Thymus (tissue), 11 donors: ENCODE measurements around the gene PDIA4. TPM values are rescaled to one million over a fixed set of nuclear protein-coding genes. Genes with fewer than 3 reads are reported as not detected.

Experiments used
- DNase-seq, 9 donors: peaks; one replicate each; pipeline ENCODE4 v3.0.0-alpha.2; 2013; ENCODE audit warnings: low spot score in 9 of 9, low read depth in 6 of 9, missing footprints in 1 of 9
- H3K27ac ChIP-seq, 2 donors: one replicate each; pipeline ENCODE4 v1.5.1; 2013; ENCODE audit warnings: control low read depth in 1 of 2, low read depth in 1 of 2, low read length in 1 of 2, mild to moderate bottlenecking in 1 of 2, moderate library complexity in 1 of 2
- H3K27me3 ChIP-seq, 2 donors: one replicate each; pipeline ENCODE4 v1.5.1; 2013; ENCODE audit warnings: low read length in 1 of 2; ENCODE audit not compliant: control insufficient read depth in 2 of 2, insufficient read depth in 1 of 2
- H3K36me3 ChIP-seq, 2 donors: one replicate each; pipeline ENCODE4 v1.5.1; 2013; ENCODE audit warnings: low read length in 1 of 2, mild to moderate bottlenecking in 1 of 2, moderate library complexity in 1 of 2; ENCODE audit not compliant: control insufficient read depth in 2 of 2, insufficient read depth in 2 of 2
- H3K4me1 ChIP-seq, 2 donors: one replicate each; pipeline ENCODE4 v1.5.1; 2013; ENCODE audit warnings: low read length in 2 of 2; ENCODE audit not compliant: control insufficient read depth in 2 of 2, insufficient read depth in 2 of 2
- H3K4me3 ChIP-seq, 2 donors: one replicate each; pipeline ENCODE4 v1.5.1; 2013; ENCODE audit warnings: low read length in 2 of 2, control low read depth in 1 of 2, mild to moderate bottlenecking in 1 of 2
- H3K9me3 ChIP-seq, 2 donors: one replicate each; pipeline ENCODE4 v1.5.1; 2013; ENCODE audit warnings: low read length in 1 of 2, mild to moderate bottlenecking in 1 of 2; ENCODE audit not compliant: control insufficient read depth in 2 of 2, insufficient read depth in 1 of 2
- WGBS: extraction: QIAGEN DNeasy Blood & Tissue Kit; methylation state at CpG from one replicate; pipeline ENCODE4 v1.1.7; 2013; 5-methylcytosine and 5-hydroxymethylcytosine counted together
- polyA plus RNA-seq: library from polyadenylated mRNA; stranded (reverse); fragments of 200-250 nt; gene quantifications from one replicate; pipeline ENCODE4 v1.2.3, GENCODE V29; 2013
- total RNA-seq: library from RNA; stranded (reverse); fragments of 120-200 nt; gene quantifications from one replicate; pipeline ENCODE4 v1.2.4, GENCODE V29; 2013
- donor health status: healthy.

Gene PDIA4
- total and polyA plus RNA-seq, 2 donors: 53.3 to 93.1 TPM

GRCh38 chr7:149003018-149003417 lies 25.3 kb downstream of the PDIA4 start:
- Histone ChIP-seq H3K4me1 (peaks cover 0 to 3% of the 10 kb centered on the region in 2 donors), H3K27me3 (no peaks in the 10 kb centered on the region), H3K36me3 (peaks cover 54 to 62% of the 10 kb centered on the region in 2 donors), H3K4me3 (no peak overlapping the region), H3K27ac (no peak overlapping the region), H3K9me3 (no peaks in the 10 kb centered on the region)
- 93% methylated on average over 11 of the region's 11 CpGs for WGBS
- no peak for DNase-seq

GRCh38 chr7:149002604-149003003 lies 25.7 kb downstream of the PDIA4 start:
- H3K4me1 ChIP-seq: peaks cover 0 to 3% of the 10 kb centered on the region in 2 donors
- H3K4me3 ChIP-seq: no peak overlapping the region
- H3K36me3 ChIP-seq: peaks cover 50 to 57% of the 10 kb centered on the region in 2 donors
- no peak overlapping the region for H3K27ac ChIP-seq
- no peak for DNase-seq
- no peaks in the 10 kb centered on the region for H3K27me3 ChIP-seq
- WGBS: 97% methylated on average over 13 of the region's 13 CpGs
- no peaks in the 10 kb centered on the region for H3K9me3 ChIP-seq

GRCh38 chr7:149001427-149002068 lies 26.8 kb downstream of the PDIA4 start:
- no peaks in the 10 kb centered on the region for H3K27me3 ChIP-seq
- H3K36me3 ChIP-seq: peaks cover 40 to 47% of the 10 kb centered on the region in 2 donors
- WGBS: 88% methylated on average over 11 of the region's 11 CpGs
- H3K4me3 ChIP-seq: no peak overlapping the region
- H3K27ac ChIP-seq: no peak overlapping the region
- H3K9me3 ChIP-seq: no peaks in the 10 kb centered on the region
- peaks cover 0 to 3% of the 10 kb centered on the region in 2 donors for H3K4me1 ChIP-seq
- no peak for DNase-seq

DNA sequence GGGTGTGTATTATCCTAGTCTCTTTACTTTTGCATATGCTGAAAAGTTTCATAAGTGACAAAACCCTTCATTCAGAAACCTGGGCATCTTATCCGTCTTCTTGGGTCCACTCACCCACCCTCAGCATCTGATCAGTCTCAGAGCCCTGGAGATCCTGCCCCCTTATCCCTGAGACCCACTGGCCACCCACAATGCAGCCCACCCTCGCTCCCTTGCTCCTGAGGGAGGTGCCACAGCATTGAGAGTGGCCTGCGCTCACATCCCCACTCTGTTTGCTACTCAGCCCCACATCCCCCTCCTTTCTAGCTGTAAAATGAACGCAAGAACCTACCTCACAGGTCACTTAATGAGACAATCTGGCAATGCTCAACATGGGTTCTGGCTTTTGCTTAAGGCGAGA lies 27.3 kb downstream of the PDIA4 start:
- H3K27ac ChIP-seq: no peak overlapping the region
- H3K27me3 ChIP-seq: no peaks in the 10 kb centered on the region
- no peak for DNase-seq
- H3K36me3 ChIP-seq: peaks cover 34 to 42% of the 10 kb centered on the region in 2 donors
- H3K9me3 ChIP-seq: no peaks in the 10 kb centered on the region
- no peak overlapping the region for H3K4me3 ChIP-seq
- H3K4me1 ChIP-seq: peaks cover 0 to 3% of the 10 kb centered on the region in 2 donors
- WGBS: 97% methylated on average over 5 of the region's 5 CpGs

- H3K36me3 ChIP-seq: peaks cover 24% of the 10 kb centered on the region in 2 donors
- no peak overlapping the region for H3K4me3 ChIP-seq
- 95% methylated on average over 6 of the region's 6 CpGs for WGBS
- no peaks in the 10 kb centered on the region for H3K4me1 ChIP-seq
- H3K9me3 ChIP-seq: no peaks in the 10 kb centered on the region
- DNase-seq: no peak
- no peaks in the 10 kb centered on the region for H3K27me3 ChIP-seq
- no peak overlapping the region for H3K27ac ChIP-seq
Measured at GRCh38 chr7:148999192-148999591, 29.1 kb downstream of the PDIA4 start.

GRCh38 chr7:148997497-148997896 lies 30.8 kb downstream of the PDIA4 start:
- no peaks in the 10 kb centered on the region for H3K27me3 ChIP-seq
- no peaks in the 10 kb centered on the region for H3K4me1 ChIP-seq
- peaks cover 0 to 3% of the 10 kb centered on the region in 2 donors for H3K9me3 ChIP-seq
- no peak overlapping the region for H3K27ac ChIP-seq
- 93% methylated on average over 4 of the region's 4 CpGs for WGBS
- no peak for DNase-seq
- peaks cover 8% of the 10 kb centered on the region in 2 donors for H3K36me3 ChIP-seq
- no peak overlapping the region for H3K4me3 ChIP-seq

DNA sequence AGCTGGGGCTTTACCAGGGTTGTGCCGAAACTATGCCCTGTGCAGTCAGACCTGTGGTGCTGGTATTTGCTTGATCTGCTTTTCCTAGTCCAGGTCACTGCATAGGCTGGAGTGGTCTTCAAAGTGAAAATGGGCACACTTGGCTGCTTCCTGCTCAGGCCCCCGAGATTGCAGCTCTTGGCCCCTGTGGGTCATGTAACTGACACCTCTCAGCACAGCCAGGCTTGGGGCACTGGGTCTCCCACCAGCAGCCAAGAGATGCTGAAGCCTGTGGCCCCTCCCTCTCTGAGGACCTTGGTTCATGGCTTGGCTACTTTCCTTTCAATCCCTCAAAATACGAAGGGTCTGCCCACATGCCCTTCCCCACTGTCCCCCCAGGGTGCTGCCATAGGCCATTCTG lies 33.7 kb downstream of the PDIA4 start:
- Histone ChIP-seq H3K36me3 (no peaks in the 10 kb centered on the region), H3K4me1 (no peaks in the 10 kb centered on the region), H3K4me3 (no peak overlapping the region), H3K27ac (no peak overlapping the region), H3K9me3 (peaks cover 0 to 3% of the 10 kb centered on the region in 2 donors), H3K27me3 (no peaks in the 10 kb centered on the region)
- WGBS: 94% methylated on average over 3 of the region's 3 CpGs
- DNase-seq: no peak

GRCh38 chr7:148993193-148993592 lies 35.1 kb downstream of the PDIA4 start:
- Histone ChIP-seq H3K4me3 (no peak overlapping the region), H3K4me1 (peaks cover 0 to 3% of the 10 kb centered on the region in 2 donors), H3K27ac (no peak overlapping the region), H3K27me3 (no peaks in the 10 kb centered on the region), H3K9me3 (peaks cover 0 to 3% of the 10 kb centered on the region in 2 donors), H3K36me3 (no peaks in the 10 kb centered on the region)
- WGBS: 98% methylated on average over 8 of the region's 8 CpGs
- DNase-seq: no peak

DNA sequence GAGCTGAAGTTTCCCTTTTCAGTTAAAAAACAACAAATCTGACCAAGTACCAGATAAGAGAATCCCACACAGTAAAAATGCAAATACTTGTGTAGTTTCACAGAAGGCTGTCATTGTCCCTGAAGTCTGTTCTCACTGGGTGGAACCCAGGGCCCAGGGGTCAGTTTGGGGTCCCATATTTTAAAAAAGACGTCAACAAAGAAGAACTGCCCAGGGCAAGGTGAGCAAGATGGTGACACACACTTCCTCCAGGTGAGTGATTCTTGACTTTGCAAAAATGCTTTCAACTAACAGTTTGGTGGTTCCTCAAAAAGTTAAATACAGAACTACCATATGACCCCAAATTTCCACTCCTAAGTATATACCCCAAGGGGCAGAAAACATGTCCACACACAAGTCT lies 36.8 kb downstream of the PDIA4 start:
- Histone ChIP-seq H3K4me1 (peaks cover 0 to 7% of the 10 kb centered on the region in 2 donors), H3K9me3 (peaks cover 0 to 3% of the 10 kb centered on the region in 2 donors), H3K36me3 (no peaks in the 10 kb centered on the region), H3K27me3 (no peaks in the 10 kb centered on the region), H3K4me3 (no peak overlapping the region), H3K27ac (no peak overlapping the region)
- WGBS: 56% methylated on average over 1 of the region's 1 CpG
- DNase-seq: no peak
